Osteocyte (in vitro differentiated cells): ENCODE measurements around the gene INTS14. TPM values are rescaled to one million over a fixed set of nuclear protein-coding genes. Genes with fewer than 3 reads are reported as not detected.

Experiments used
- DNase-seq: peaks from one replicate; pipeline ENCODE4 v3.0.0; 2021; ENCODE audit warnings: mixed read lengths; ENCODE audit not compliant: unreplicated experiment; ENCODE audit errors: extremely low spot score
- H3K27ac Mint-ChIP-seq: one replicate; pipeline ENCODE4 v1.8.0; 2021; ENCODE audit warnings: mild to moderate bottlenecking, mixed read lengths; ENCODE audit not compliant: unreplicated experiment
- H3K27me3 Mint-ChIP-seq: one replicate; pipeline ENCODE4 v1.8.0; 2021; ENCODE audit warnings: mixed read lengths; ENCODE audit not compliant: unreplicated experiment
- H3K36me3 Mint-ChIP-seq: one replicate; pipeline ENCODE4 v1.8.0; 2021; ENCODE audit warnings: mixed read lengths; ENCODE audit not compliant: unreplicated experiment
- H3K4me1 Mint-ChIP-seq: one replicate; pipeline ENCODE4 v1.8.0; 2021; ENCODE audit warnings: mixed read lengths; ENCODE audit not compliant: unreplicated experiment
- H3K4me3 Mint-ChIP-seq: one replicate; pipeline ENCODE4 v1.8.0; 2021; ENCODE audit warnings: mild to moderate bottlenecking, moderate library complexity, mixed read lengths; ENCODE audit not compliant: unreplicated experiment
- H3K9me3 Mint-ChIP-seq: one replicate; pipeline ENCODE4 v1.8.0; 2021; ENCODE audit warnings: mixed read lengths; ENCODE audit not compliant: unreplicated experiment
- CTCF ChIP-seq: fragments of 200-600 bp; sonication (generic); IDR thresholded peaks from 2 replicates; pipeline ENCODE4 v1.5.0; 2021; ENCODE audit warnings: antibody characterized with exemption, mild to moderate bottlenecking, moderate library complexity
- total RNA-seq: library from RNA; stranded (reverse); gene quantifications from 2 replicates; pipeline ENCODE4 v1.2.1, GENCODE V29; 2021

The INTS14 gene
- total RNA-seq, 1 donor from 2014 or later, result 33.9 TPM

- H3K4me3 Mint-ChIP-seq, result no peak overlapping the region
- DNase-seq, result no peak
- no peaks in the 10 kb centered on the region for H3K9me3 Mint-ChIP-seq
- no peaks in the 10 kb centered on the region for H3K27me3 Mint-ChIP-seq
- H3K27ac Mint-ChIP-seq, result no peak overlapping the region
- no peak for TF ChIP-seq CTCF
- H3K36me3 Mint-ChIP-seq, result peaks cover 26% of the 10 kb centered on the region
- H3K4me1 Mint-ChIP-seq, result peaks cover 22% of the 10 kb centered on the region
Measured at GRCh38 chr15:65653801-65654521, 43.0 kb upstream of the INTS14 start.

- no peak overlapping the region for H3K27ac Mint-ChIP-seq
Measured at GRCh38 chr15:65653341-65653740, 42.4 kb upstream of the INTS14 start.

GRCh38 chr15:65651831-65652749 lies 41.2 kb upstream of the INTS14 start:
- Mint-ChIP-seq H3K27me3 (no peaks in the 10 kb centered on the region), H3K9me3 (no peaks in the 10 kb centered on the region), H3K4me3 (no peak overlapping the region), H3K36me3 (peaks cover 25% of the 10 kb centered on the region), H3K4me1 (peaks cover 22% of the 10 kb centered on the region), H3K27ac (no peak overlapping the region)
- no peak for DNase-seq
- TF ChIP-seq CTCF, result no peak

More at GRCh38 chr15:65653341-65653740, 42.4 kb upstream of the INTS14 start:
- no peak for DNase-seq
- H3K36me3 Mint-ChIP-seq, result peaks cover 23% of the 10 kb centered on the region
- peaks cover 22% of the 10 kb centered on the region for H3K4me1 Mint-ChIP-seq
- no peak overlapping the region for H3K4me3 Mint-ChIP-seq
- H3K9me3 Mint-ChIP-seq, result no peaks in the 10 kb centered on the region
- H3K27me3 Mint-ChIP-seq, result no peaks in the 10 kb centered on the region
- TF ChIP-seq CTCF, result no peak

GRCh38 chr15:65651042-65651322 lies 40.1 kb upstream of the INTS14 start:
- Mint-ChIP-seq H3K4me3 (no peak overlapping the region), H3K9me3 (no peaks in the 10 kb centered on the region), H3K27me3 (no peaks in the 10 kb centered on the region), H3K4me1 (peaks cover 30% of the 10 kb centered on the region), H3K36me3 (peaks cover 22% of the 10 kb centered on the region), H3K27ac (no peak overlapping the region)
- no peak for DNase-seq
- no peak for TF ChIP-seq CTCF
